ENCODE results near the gene SS18L1. TPM values are rescaled to one million over a fixed set of nuclear protein-coding genes. Genes with fewer than 3 reads are reported as not detected.

Gene SS18L1
- total RNA-seq, 3 donors from 2014 or later (not counting 1 experiment from before 2014, with no cell fraction given), result 19.1 to 26.0 (median 23.7) TPM

GRCh38 chr20:62214067-62214466 is 70.5 kb downstream of the SS18L1 start:
- intact Hi-C loops (cut with micrococcal nuclease), result no loop called here
- peaks cover 12% of the 10 kb centered on the region for H3K27me3 ChIP-seq (ENCODE audit: control insufficient read depth, insufficient read depth, low read length)
- no peak overlapping the region for H3K27ac ChIP-seq (ENCODE audit: low read length)
- WGBS (ENCODE audit: insufficient coverage), result 67% methylated on average over 12 of the region's 12 CpGs
- Mint-ChIP-seq H3K27me3 (ENCODE audit: low read depth in 2 of 2) (peaks cover 0 to 16% of the 10 kb centered on the region in 2 donors), H3K4me1 (no peaks in the 10 kb centered on the region), H3K4me3 (no peak overlapping the region), H3K9me3 (no peaks in the 10 kb centered on the region), H3K36me3 (no peaks in the 10 kb centered on the region), H3K27ac (no peak overlapping the region)
- TF ChIP-seq CTCF (IDR thresholded peaks at IDR 0.05), result no peak
- ATAC-seq (no peak), DNase-seq (no peak)
- no peaks in the 10 kb centered on the region for H3K9me3 ChIP-seq (ENCODE audit: control insufficient read depth, insufficient read depth, low read length)
- H3K4me1 ChIP-seq (ENCODE audit: control insufficient read depth, insufficient read depth, low read length), result no peaks in the 10 kb centered on the region
- no peak overlapping the region for H3K4me3 ChIP-seq (ENCODE audit: low read length)
- H3K36me3 ChIP-seq (ENCODE audit: control insufficient read depth, insufficient read depth, low read length), result no peaks in the 10 kb centered on the region

GRCh38 chr20:62215020-62215990 is 71.7 kb downstream of the SS18L1 start:
- TF ChIP-seq CTCF (IDR thresholded peaks at IDR 0.05), result no peak
- no peaks in the 10 kb centered on the region for H3K9me3 Mint-ChIP-seq
- WGBS (ENCODE audit: insufficient coverage), result 82% methylated on average over 29 of the region's 29 CpGs
- no peak overlapping the region for H3K27ac Mint-ChIP-seq
- no peaks in the 10 kb centered on the region for H3K36me3 Mint-ChIP-seq
- no peaks in the 10 kb centered on the region for H3K9me3 ChIP-seq (ENCODE audit: control insufficient read depth, insufficient read depth, low read length)
- H3K36me3 ChIP-seq (ENCODE audit: control insufficient read depth, insufficient read depth, low read length), result no peaks in the 10 kb centered on the region
- DNase-seq (no peak), ATAC-seq (no peak)
- peaks cover 12% of the 10 kb centered on the region for H3K27me3 ChIP-seq (ENCODE audit: control insufficient read depth, insufficient read depth, low read length)
- H3K27ac ChIP-seq (ENCODE audit: low read length), result no peak overlapping the region
- no peaks in the 10 kb centered on the region for H3K4me1 Mint-ChIP-seq
- H3K27me3 Mint-ChIP-seq (ENCODE audit: low read depth in 2 of 2), result peaks cover 0 to 19% of the 10 kb centered on the region in 2 donors
- H3K4me3 Mint-ChIP-seq, result no peak overlapping the region
- peaks cover under 1% of the 10 kb centered on the region for H3K4me1 ChIP-seq (ENCODE audit: control insufficient read depth, insufficient read depth, low read length)
- intact Hi-C loops (cut with micrococcal nuclease), result no loop called here
- no peak overlapping the region for H3K4me3 ChIP-seq (ENCODE audit: low read length)

GRCh38 chr20:62215991-62216635 is 72.5 kb downstream of the SS18L1 start:
- TF ChIP-seq CTCF (IDR thresholded peaks at IDR 0.05), result no peak
- Mint-ChIP-seq H3K27me3 (ENCODE audit: low read depth in 2 of 2) (peaks cover 4 to 25% of the 10 kb centered on the region in 2 donors), H3K9me3 (no peaks in the 10 kb centered on the region), H3K36me3 (no peaks in the 10 kb centered on the region), H3K27ac (no peak overlapping the region), H3K4me3 (no peak overlapping the region), H3K4me1 (peaks cover 0 to 3% of the 10 kb centered on the region in 2 donors)
- H3K27ac ChIP-seq (ENCODE audit: low read length), result no peak overlapping the region
- no peak overlapping the region for H3K4me3 ChIP-seq (ENCODE audit: low read length)
- WGBS (ENCODE audit: insufficient coverage), result 78% methylated on average over 39 of the region's 40 CpGs
- H3K4me1 ChIP-seq (ENCODE audit: control insufficient read depth, insufficient read depth, low read length), result peaks cover 6% of the 10 kb centered on the region
- ATAC-seq, result no peak
- H3K36me3 ChIP-seq (ENCODE audit: control insufficient read depth, insufficient read depth, low read length), result no peaks in the 10 kb centered on the region
- H3K9me3 ChIP-seq (ENCODE audit: control insufficient read depth, insufficient read depth, low read length), result no peaks in the 10 kb centered on the region
- intact Hi-C loops (cut with micrococcal nuclease), result no loop called here
- DNase-seq, result no peak
- peaks cover 16% of the 10 kb centered on the region for H3K27me3 ChIP-seq (ENCODE audit: control insufficient read depth, insufficient read depth, low read length)

Measured in natural killer cell (primary cell).